Activated CD4-positive, CD25-positive, alpha-beta regulatory T cell treated with anti-CD3 and anti-CD28 coated beads, Interleukin-2, amount 50 U/mL, for 72 hours (primary cell): ENCODE data around the gene OR5D18.
"Not testable (repeated sequence)": the region's sequence is repeated elsewhere in the genome, so short reads cannot be mapped to it uniquely, and the experiment has no call there.

Experiments
- DNase-seq: peaks from one replicate; pipeline ENCODE4 v3.0.0; 2021

OR5D18 gene

DNA sequence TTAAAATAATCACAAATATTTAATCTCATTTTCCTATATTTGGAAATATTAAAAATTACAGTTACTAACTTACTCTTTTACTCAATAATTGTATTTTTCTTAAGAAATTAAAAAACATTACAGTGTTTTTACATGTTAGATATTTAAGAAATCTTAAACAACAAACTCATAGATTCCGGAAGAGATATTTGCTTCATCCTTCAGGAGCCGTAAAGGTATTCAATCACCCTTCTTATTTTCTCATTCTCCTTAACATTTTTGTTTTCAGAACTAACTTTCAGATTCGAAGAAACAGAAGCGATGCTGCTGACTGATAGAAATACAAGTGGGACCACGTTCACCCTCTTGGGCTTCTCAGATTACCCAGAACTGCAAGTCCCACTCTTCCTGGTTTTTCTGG lies at the start of gene OR5D18:
TSS of gene OR5D18 (plus strand) at position 301 of the 400 bp plus-strand sequence. CDS start at position 301, 0 bp downstream.
- DNase-seq: no peak

DNA sequence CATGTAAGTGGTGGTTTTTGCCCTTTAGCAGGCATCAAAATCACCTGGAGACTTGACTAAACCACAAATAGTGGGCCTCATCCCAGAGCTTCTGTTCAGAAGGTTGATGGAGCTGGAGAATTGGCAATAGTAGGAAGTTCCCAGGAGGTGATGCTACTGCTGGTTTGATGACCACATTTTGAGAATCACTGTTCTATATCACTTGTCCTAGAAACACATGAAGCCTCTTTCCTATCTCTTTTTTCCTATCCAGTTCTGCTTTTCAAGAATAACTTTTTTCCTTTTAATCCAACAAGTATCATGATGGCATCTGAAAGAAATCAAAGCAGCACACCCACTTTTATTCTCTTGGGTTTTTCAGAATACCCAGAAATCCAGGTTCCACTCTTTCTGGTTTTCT lies 46.3 kb upstream of the OR5D18 start, which contains the start of gene OR5D13:
TSS of gene OR5D13 (plus strand) at position 301 of the 400 bp plus-strand sequence. CDS start at position 301, 0 bp downstream.
- no peak for DNase-seq

DNA sequence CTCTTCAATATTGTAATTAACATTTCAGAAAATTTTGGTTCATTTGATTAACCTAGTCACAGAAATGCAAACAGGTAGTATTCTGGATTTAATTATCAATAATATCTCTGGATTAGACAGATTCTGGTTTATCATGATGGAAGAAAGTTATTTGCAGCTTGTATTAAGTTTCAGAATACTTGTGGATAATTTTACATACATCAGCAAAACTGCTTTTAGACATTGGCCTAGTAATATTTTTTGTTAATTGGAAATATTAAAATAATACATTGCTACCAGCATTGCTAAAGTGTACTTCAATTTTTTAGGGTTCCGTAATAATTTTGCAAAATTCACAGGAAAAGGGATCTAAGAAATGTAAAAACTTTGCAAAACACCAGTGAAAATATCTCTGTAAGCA lies 27.8 kb upstream of the OR5D18 start:
- DNase-seq: no peak

DNA sequence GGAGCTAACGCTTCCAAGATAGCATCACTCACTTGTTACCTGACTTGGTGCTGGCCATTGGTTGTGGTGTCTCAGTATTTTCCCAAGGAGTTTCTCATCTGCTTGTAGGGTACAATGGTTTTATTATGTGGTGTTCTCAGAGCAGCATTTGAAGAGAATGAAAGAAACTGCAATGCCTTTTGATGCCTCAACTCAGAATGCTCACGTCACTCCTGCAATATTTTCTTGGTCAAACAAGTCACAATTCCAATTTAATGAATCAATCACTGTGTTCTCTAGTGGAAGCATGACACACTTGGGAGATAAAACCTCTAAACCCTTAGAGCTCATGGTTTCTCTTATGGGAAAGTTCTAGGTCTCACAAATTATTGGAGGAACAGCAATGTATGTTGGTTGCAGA lies 26.1 kb upstream of the OR5D18 start:
- no peak for DNase-seq

DNA sequence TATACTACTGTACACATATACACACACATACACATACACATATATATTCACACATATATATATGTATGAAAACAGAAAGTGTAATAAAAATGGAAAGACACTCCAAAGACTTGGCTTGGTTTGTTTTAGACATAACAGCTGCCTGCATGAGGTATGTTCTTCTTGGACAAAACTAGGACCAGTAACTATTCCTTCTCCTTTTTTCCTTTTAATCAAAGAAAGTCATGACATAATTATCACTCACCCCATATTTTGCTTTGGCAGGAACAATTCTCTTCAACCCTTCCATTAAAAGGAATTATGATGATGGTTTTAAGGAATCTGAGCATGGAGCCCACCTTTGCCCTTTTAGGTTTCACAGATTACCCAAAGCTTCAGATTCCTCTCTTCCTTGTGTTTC lies 24.2 kb upstream of the OR5D18 start, which contains the start of gene OR5D14:
TSS of gene OR5D14 (plus strand) at position 301 of the 400 bp plus-strand sequence. CDS start at position 301, 0 bp downstream.
- DNase-seq: no peak

DNA sequence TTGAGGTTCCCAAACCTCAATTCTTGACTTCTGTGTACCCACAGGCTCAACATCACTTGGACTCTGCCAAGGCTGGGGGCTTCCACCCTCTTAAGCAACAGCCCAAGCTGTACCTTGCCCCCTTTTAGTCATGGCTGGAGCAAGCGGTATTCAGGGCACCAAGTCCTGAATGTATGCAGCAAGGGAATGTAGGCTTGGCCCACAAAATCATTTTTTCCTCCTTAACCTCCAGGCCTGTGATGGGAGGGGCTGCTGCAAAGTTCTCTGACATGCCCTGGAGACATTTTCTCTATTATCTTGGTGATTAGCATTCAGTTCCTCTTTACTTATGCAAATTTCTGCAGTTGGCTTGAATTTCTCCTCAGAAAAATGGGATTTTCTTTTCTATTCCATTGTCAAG lies 13.2 kb upstream of the OR5D18 start:
- DNase-seq: no peak

DNA sequence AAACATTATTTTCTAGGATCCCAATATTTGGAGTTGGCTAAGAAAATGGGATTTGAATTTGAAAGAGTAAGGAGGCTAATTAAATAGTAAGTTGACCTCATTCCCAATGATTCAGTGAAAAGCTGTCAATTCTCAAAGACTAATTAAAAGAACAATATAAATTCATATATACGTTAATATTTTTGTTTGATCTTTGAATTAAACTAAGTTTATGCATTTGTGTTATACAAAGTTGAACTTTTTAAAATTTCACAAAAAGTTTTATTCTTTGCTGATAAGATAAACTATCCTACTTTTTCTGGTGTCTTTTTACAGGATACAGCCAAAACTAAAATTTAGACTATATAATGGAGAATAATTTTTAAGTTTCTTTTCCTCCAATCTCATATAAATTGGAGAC lies 8.4 kb upstream of the OR5D18 start, which contains the start of gene OR5L1:
TSS of gene OR5L1 (plus strand) at position 301 of the 400 bp plus-strand sequence. CDS start 100 bp downstream, outside the sequence.
- no peak for DNase-seq

DNA sequence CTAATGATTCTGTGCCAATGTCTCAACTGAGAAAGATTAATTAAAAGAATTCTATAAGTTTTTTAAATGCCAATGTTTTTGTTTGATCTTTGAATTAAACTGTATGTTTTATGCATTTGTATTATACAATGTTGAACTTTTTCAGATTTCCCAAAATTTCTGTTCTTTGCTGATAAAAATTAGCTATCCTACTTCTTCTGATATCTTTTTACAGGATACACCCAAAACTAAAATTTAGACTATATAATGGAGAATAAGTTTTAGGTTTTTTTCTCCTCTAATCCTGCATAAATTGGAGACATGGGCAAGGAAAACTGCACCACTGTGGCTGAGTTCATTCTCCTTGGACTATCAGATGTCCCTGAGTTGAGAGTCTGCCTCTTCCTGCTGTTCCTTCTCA lies 7.5 kb downstream of the OR5D18 start, which contains the start of gene OR5L2:
TSS of gene OR5L2 (plus strand) at position 301 of the 400 bp plus-strand sequence. CDS start at position 301, 0 bp downstream.
- no peak for DNase-seq

DNA sequence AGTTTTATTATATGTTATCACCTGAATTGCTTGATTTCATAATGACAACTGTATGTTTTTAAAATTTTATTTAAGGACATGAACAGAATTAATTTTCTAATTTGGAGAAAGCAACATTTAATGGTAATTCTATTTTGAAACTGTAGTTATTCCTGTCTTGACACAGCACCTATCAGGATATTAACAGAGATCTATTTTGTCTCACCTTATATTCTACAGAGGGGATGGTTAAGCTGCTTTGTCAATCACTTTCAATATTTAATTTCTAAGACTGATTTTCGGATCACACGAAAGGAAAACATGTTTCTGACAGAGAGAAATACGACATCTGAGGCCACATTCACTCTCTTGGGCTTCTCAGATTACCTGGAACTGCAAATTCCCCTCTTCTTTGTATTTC lies 19.0 kb downstream of the OR5D18 start, which contains the start of gene OR5D16:
TSS of gene OR5D16 (plus strand) at position 301 of the 400 bp plus-strand sequence. CDS start at position 301, 0 bp downstream.
- DNase-seq: no peak

DNA sequence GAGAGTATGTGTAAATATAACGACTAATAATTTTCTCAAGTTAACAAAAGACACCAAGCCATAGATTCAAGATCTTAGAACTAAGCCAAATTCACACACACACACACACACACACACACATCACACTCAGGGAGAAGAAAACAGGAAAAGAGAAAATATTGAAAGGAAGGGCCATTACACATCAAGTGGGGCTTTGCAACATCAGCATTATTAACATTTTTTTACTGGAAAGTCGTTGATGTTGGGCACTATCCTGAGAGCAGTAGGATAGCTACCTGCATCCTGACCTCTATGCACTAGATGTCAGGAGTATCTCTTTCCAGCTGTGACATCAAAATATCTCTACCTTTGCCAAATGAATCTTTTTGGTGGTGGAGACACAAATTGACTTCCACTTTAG lies 28.0 kb downstream of the OR5D18 start:
- DNase-seq: no peak

DNA sequence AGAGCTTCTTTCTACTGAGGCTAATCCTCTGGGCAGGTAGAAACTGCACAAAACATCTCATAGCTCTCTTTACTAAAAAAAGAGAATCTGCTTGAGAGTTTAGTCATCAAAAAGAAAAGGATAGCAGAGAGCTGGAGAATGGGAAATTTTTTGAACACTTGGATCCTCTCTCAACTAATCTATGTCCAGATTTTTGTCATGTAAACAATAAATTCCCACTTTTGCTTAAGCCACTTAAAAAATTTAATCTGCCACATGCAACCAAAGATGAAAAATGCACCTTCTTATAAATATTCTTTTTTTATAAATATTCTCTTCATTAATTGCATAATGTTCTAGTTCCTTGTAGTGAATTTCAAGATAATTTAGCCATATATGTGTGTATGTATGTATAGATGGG lies 29.6 kb downstream of the OR5D18 start:
- DNase-seq: no peak

DNA sequence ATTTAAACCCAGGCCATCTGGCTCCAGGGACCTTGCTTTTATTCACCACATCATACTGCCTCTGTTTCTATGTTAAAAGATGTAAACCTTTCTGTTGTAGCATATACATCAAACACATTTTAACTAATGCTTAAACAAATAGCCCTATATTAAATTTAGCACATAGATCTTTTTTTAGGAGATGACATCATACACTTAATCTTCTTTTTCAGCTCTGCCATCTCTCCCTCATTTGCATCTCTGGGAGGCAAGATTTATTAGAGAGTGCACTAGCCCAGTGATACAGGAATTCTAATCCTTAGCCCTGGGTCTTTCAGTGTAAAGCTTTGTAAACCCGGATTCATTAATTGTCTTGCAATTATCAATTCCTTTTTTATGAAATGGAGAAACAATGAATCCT lies 32.7 kb downstream of the OR5D18 start:
- DNase-seq: no peak

DNA sequence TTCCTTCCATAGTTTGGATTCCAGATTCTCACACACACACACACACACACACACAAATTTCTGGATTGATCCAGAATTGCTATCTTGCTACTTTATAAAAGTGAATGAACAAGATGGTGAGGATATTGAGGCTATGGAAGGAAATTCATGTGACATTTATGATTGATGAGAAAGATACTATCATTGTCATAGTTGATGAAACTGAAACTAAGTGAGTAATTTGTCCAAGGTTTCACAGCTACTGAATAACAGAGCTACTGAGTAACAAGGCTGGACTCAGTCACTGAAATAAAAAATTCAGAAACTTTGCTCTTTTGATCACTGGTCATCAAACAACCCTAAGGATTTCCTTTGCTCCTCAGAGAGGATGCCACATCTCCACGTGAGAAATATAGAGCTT lies 35.3 kb downstream of the OR5D18 start:
- DNase-seq: no peak

DNA sequence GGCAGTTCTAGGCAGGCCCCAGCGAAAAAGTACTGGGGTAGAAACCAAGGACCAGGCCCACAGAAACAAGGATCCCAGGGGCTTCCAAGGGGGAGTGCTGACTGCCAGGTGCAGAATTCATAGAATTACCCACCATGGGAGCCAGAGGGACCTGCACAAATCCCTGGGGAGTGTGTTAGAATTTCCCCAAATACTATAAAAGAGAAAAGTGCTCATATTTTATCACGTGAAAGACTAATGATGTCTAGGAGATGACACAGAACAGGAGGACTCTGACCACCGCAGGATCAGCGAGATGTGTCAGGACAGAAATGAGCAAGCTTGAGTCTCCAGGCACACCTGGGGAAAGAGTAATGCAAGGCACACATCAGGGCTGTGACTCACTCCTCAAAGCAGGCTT lies 47.9 kb downstream of the OR5D18 start:
- not testable (repeated sequence) for DNase-seq
